Measurements from ENCODE around the gene MIA2.
A peak's percentile ranks its signal among the peaks of the same experiment; 100 is the strongest.

MIA2 gene

DNA sequence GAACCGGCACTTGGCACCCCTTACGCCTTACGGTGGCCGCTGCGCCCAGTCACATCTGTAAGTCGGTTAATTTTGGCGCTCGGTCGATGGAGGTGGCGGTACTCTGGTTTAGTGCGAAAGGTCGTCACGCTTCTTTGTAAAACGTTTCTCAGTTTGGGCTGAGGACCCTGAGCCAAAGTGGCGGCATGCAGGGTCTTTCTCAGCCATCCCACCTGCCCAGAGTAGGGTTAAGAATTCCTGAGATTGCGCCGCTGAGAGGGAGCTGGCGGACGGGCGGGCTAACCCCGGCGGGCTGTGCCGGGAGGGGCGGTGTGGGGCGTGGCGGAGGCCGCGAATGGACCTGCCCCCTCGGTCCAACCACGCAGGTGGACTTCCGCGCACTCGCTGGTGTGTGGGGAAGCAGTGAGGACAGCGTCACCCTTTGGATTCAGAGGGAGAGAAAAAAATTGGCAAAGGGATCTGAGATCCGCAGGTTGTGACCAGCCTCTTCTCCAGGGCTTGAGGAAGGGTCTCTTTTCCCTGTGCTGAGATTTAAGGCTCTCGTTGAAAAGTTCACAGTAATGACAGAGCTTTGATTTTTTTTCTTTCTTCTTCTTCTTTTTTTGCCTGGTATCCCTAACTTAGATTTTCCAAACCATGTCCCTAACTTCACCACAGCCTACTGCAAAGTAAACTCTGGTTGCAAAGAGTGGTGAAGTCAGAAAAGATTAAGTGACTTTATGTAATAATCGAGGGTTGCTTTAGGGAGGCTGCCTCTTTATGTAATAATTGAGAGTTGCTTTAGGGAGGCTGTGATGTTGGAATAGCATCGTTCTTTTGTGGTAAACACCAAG lies 199.1 kb downstream of the MIA2 start:
- TF ChIP-seq, protein P1, sequence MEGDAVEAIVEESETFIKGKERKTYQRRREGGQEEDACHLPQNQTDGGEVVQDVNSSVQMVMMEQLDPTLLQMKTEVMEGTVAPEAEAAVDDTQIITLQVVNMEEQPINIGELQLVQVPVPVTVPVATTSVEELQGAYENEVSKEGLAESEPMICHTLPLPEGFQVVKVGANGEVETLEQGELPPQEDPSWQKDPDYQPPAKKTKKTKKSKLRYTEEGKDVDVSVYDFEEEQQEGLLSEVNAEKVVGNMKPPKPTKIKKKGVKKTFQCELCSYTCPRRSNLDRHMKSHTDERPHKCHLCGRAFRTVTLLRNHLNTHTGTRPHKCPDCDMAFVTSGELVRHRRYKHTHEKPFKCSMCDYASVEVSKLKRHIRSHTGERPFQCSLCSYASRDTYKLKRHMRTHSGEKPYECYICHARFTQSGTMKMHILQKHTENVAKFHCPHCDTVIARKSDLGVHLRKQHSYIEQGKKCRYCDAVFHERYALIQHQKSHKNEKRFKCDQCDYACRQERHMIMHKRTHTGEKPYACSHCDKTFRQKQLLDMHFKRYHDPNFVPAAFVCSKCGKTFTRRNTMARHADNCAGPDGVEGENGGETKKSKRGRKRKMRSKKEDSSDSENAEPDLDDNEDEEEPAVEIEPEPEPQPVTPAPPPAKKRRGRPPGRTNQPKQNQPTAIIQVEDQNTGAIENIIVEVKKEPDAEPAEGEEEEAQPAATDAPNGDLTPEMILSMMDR (conservative IDR thresholded peaks at IDR 0.05; ENCODE audit: control insufficient read depth, insufficient read depth, low read depth, low read length) = no peak
- peak overlapping the region; percentile 85 for H3K4me3 ChIP-seq (ENCODE audit: control insufficient read depth, low read depth, low read length)
- peak; percentile 64 for DNase-seq (ENCODE audit: low read depth)

DNA sequence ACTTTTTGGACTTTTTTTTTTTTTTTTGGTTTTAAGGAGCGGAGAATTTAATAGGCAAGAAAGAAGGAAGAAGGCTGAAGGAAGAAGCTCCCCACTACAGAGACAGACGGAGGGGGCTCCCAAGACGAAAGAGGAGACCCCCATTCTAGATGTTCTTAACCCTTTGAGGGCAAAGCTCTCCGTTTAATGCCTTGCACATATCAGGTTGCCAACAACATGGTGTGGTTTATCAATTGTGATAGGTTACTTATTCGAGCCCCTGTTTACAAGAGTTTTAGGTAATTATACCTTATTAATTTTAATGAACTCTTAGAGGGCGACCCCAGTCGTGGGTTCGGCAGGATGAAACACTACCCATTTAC lies 199.7 kb downstream of the MIA2 start:
- DNase-seq (ENCODE audit: low read depth) = no peak
- TF ChIP-seq, protein P1 (conservative IDR thresholded peaks at IDR 0.05; ENCODE audit: control insufficient read depth, insufficient read depth, low read depth, low read length) = no peak

DNA sequence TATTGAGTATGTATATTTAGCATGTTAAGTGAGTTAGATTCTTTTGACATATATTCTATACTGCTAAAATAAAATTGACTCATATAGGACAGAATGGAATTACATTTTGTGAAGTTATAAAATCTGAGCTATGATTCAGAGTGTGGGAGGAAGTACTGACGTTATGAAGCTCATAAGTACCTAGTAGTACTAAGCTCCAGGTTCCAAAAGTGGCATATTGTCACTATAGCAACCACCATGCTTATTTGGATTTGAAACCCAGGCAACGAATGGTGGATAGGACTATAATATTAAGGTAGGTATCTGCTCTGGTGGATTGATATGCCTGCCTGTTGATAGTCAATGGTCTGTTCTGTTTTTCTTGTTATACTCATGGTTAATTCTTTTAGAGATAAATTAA lies 200.7 kb downstream of the MIA2 start:
- no peak for DNase-seq (ENCODE audit: low read depth)
- TF ChIP-seq, protein P1 (conservative IDR thresholded peaks at IDR 0.05; ENCODE audit: control insufficient read depth, insufficient read depth, low read depth, low read length) = no peak
- no peak overlapping the region for H3K4me3 ChIP-seq (ENCODE audit: control insufficient read depth, low read depth, low read length)

More for the DNA sequence above, 199.7 kb downstream of the MIA2 start:
- peak overlapping the region; percentile 85 for H3K4me3 ChIP-seq (ENCODE audit: control insufficient read depth, low read depth, low read length)

DNA sequence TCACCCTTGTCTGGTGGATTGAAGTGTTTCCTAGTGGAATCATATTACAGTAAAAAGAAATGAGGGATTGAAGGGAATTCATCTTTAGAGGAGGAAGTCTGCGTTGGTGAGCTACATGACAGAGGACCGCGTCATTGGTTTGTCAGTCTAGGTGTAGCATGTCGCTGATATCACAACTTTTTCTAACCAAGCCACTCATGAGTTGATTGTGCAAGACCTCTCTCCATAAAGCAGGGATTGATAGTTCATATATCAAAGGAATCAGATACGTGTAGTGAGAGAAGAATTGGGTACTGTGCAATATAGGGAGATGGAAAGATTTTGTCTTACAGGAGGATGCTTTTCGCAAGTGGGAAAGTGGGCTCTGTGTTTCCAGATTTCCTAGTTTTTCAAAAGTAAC lies 201.5 kb downstream of the MIA2 start:
- DNase-seq (ENCODE audit: low read depth) = no peak
- TF ChIP-seq, protein P1 (conservative IDR thresholded peaks at IDR 0.05; ENCODE audit: control insufficient read depth, insufficient read depth, low read depth, low read length) = no peak
- H3K4me3 ChIP-seq (ENCODE audit: control insufficient read depth, low read depth, low read length) = no peak overlapping the region

Measured in fibroblast of mammary gland (primary cell).